Activated CD4-positive, alpha-beta T cell treated with anti-CD3 and anti-CD28 coated beads for 4 hours (primary cell): ENCODE results near the gene EIF4G3.
"Not testable (repeated sequence)": the region's sequence is repeated elsewhere in the genome, so short reads cannot be mapped to it uniquely, and the experiment has no call there.

ENCODE experiments used
- DNase-seq, 2 donors: peaks; one replicate each; pipeline ENCODE4 v3.0.0-alpha.2; 2020

The EIF4G3 gene

DNA sequence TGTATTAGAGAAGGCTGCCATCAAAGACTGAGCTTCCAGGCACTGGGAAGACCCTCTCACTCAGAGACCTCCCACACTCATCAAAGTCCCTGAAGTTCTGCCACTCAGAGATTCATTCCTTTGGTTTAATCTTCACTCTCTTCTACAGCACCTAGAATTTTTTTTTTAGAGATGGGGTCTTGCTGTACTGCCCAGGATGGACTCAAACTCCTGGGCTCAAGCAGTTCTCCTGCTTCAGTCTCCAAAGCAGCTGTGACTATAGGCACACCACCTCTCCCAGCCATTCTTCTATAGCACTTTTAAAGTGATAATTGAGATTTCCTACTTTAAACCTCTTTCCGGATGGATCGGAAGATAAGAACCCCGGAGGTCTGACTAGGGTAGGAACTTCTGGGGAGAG, 385.9 kb downstream of the EIF4G3 start:
- no peak for DNase-seq

GRCh38 chr1:20789598-20789997, 387.1 kb downstream of the EIF4G3 start:
- DNase-seq, result not testable (repeated sequence)

DNA sequence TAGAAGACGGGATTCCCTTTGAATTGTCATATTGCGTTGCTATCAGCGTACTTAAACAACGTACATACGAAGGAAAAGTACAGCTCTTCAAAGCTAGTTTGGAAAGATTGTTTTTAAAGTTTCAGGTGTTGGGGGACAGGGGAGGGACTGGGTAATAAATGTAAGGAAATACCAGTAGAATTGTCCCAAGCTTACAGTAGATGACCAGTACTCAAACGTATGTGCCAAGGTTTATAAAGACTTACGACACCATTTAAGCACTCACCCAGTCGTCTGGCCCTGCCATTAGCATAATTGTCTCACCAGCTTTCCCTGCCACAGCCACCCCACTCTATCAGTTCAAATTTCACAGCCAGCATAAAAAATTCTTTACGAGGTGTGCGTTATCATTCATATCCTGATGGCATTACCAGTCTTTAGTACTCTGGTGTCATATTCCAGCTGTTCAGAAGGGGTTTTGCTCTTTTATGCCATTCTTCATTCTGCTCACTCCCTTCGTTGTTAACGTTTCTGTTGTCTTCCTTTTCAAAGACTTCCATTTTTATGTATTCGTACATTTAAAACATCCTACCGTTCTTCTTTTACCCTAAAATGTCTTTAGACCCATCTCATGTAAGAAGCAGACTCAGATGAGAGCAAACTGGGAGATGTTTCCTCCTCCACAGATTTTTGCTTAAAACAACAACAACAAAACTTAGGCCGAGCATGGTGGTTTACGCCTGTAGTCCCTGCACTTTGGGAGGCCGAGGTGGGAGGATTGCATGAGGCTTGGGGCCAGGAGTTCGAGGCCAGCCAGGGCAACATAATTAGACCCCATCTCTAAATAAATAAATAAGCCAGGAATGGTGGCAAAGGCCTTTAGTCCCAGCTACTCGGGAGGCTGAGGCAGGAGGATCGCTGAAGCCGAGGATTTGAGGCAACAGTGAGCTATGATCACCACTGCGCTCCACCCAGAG, 388.6 kb downstream of the EIF4G3 start:
- no peak for DNase-seq

GRCh38 chr1:20787029-20787839, 389.5 kb downstream of the EIF4G3 start, which contains the start of gene HP1BP3:
Gene HP1BP3 (minus strand): TSS chr1:20787307. CDS start chr1:20780440, 6,867 bp downstream.
- DNase-seq, result peak; percentile 81 to 84

DNA sequence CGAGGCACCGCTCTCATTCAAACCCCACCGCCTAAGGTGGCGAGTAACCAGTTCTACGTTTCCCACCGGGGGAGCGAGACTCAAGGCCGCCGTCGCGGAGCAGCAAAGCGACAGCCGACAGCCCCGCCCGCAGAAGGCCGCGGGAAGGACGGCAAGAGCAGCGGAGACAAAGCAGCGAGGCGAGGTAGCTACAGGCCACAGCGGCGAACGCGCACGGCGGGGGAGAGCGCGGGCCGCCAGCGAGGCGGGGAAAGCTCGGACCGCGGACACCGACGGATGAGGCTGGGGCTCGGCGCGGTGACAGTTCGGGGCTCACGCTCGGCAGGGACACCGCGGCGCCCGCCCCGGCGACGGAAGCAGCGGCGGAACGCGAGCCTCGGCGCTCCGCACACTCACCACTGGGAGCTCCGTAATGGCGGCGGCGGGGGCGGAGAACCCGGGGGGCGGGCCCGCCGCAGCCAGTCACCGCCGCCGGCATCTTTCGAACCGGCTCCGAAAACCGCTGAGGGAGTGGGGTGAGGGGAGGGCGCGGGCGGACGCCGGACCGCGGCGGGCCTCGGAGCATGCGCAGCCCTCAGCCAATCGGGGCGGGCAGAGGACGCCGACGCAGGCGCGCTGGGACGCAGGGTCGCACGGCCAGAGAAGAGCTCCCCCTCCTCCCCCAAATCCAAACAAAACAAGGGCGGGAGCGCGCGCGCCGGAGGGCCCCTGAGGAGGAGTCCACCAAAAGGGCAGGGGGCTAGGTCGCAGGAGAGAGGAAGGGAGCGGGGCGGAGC, 390.3 kb downstream of the EIF4G3 start:
- peak; percentile 94 to 96 for DNase-seq

DNA sequence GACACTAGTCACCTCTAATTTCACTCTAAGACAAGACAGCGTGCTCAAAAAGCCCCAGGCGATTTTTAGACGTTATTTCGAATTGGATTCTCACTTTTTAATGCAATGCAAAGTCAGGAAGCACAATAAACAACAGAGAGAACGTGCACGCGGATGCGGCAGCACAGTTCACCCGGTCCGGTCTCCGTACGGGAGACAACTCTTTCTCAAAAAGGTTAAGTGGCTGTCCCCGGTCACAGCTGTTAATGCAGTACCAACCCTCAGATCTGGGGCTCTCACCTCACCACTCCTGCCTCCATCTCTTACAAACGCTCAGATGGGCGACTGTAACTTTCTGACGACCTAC, 390.8 kb downstream of the EIF4G3 start:
- DNase-seq, result no peak

GRCh38 chr1:20775700-20776099, 401.0 kb downstream of the EIF4G3 start:
- no peak for DNase-seq

DNA sequence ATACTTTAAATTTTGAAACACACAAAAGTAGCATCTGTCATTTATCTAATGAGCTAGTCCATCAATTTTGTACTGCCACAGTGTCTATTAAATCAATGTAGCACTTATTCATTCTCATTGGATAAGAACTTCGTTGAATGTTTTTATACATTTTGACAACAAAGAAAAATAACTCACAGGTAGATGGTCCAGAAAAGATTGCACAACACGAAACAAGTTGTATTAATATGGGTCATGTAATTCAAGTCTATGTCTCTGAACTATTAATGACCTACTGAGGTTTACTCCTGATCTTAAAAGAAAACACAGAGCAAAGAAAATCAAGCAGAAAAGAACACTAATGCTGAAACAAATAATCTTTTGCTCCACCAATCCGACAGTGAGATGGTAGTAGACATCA, 404.9 kb downstream of the EIF4G3 start:
- no peak for DNase-seq

DNA sequence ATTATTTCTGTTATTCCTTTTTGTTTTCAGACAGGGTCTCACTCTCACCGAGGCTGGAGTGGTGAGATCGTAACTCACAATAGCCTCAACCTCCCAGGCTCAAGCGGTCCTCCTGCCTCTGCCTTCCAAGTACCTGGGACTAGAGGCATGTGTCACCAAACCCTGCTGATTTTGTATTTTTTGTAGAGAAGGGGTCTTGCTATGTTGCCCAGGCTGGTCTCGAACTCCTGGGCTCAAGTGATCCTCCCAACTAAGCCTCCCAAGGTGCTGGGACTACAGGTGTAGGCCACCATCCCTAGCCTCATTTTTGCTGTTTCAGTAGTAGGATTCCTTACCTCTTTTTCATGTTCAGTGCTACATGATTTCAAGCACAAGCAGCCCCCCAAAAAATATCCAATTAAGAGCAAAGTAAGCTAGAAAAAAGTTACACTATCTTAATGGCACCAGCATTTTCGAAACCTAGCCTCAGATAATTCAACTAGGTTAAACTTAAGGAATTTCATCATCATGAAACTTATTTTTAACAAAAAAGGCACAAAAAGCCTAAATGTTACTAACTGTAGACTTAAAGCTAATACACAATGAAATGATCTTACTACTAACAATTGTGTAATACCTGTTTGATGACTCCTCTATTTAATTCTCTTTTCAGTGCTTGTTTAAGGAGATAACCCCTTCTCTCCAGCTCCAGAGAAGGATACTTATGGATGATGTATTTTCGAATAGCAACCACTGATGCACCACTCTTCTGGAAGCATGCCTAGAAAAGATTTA, 406.2 kb downstream of the EIF4G3 start:
- DNase-seq, result no peak

GRCh38 chr1:20767271-20767670, 409.4 kb downstream of the EIF4G3 start:
- DNase-seq, result no peak

- no peak for DNase-seq
Measured at GRCh38 chr1:20763417-20763816, 413.3 kb downstream of the EIF4G3 start.

DNA sequence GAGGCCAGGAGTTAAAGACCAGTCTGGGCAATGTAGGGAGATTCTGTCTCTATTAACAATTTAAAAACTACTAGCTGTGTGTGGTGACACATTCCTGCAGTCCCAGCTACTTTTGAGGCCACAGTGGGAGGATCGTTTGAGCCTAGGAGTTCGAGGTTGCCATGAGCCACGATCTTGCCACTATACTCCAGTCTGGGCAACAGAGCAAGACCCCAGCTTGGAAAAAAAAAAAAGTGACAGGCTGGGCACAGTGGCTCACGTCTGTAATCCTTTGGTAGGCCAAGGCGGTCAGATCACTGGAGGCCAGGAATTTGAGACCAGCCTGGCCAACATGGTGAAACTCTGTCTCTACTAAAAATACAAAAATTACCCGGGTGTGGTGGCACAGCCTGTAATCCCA, 416.4 kb downstream of the EIF4G3 start:
- DNase-seq, result no peak
